ENCODE data around the gene MOK. TPM values are rescaled to one million over a fixed set of nuclear protein-coding genes. Genes with fewer than 3 reads are reported as not detected.

Gene MOK
- total RNA-seq, 4 donors from 2014 or later: 38.6 to 57.7 (median 45.2) TPM

DNA sequence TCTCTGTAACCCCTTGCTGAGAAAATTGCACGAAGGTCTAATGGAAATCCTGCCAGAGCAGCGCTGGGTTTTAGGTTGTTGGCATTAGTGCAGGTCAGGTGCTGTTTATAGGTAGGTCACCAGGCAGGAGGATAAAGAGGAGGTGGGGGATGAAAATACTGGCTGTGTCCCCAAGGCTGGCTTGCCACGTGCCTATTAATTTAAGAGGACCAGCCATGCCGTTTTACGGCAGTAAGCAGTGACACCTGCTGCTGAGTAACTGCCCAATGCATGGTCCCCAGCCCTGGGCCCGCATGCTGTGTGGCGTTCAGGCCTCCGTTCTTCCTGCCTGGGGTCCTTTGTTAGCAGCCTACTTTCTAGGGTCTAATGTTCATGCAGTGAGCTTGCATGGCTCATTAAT, 98.0 kb downstream of the MOK start:
- Histone ChIP-seq H3K4me1 (peaks cover 8 to 12% of the 10 kb centered on the region in 2 donors), H3K27ac (no peak overlapping the region), H3K4me3 (replicated peaks in 1 of 3) (no peak overlapping the region), H3K36me3 (peaks cover 13 to 14% of the 10 kb centered on the region in 2 donors), H3K27me3 (no peaks in the 10 kb centered on the region), H3K9me3 (no peaks in the 10 kb centered on the region)
- no peak for DNase-seq
- intact Hi-C loops (cut with DNase I): no loop called here
- WGBS, 2 donors: 83 to 86% methylated on average over 8 of the region's 8 CpGs
- no peak for TF ChIP-seq POLR2A (IDR thresholded peaks at IDR 0.05)
- TF ChIP-seq, protein P1, sequence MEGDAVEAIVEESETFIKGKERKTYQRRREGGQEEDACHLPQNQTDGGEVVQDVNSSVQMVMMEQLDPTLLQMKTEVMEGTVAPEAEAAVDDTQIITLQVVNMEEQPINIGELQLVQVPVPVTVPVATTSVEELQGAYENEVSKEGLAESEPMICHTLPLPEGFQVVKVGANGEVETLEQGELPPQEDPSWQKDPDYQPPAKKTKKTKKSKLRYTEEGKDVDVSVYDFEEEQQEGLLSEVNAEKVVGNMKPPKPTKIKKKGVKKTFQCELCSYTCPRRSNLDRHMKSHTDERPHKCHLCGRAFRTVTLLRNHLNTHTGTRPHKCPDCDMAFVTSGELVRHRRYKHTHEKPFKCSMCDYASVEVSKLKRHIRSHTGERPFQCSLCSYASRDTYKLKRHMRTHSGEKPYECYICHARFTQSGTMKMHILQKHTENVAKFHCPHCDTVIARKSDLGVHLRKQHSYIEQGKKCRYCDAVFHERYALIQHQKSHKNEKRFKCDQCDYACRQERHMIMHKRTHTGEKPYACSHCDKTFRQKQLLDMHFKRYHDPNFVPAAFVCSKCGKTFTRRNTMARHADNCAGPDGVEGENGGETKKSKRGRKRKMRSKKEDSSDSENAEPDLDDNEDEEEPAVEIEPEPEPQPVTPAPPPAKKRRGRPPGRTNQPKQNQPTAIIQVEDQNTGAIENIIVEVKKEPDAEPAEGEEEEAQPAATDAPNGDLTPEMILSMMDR (IDR thresholded peaks at IDR 0.05): no peak

DNA sequence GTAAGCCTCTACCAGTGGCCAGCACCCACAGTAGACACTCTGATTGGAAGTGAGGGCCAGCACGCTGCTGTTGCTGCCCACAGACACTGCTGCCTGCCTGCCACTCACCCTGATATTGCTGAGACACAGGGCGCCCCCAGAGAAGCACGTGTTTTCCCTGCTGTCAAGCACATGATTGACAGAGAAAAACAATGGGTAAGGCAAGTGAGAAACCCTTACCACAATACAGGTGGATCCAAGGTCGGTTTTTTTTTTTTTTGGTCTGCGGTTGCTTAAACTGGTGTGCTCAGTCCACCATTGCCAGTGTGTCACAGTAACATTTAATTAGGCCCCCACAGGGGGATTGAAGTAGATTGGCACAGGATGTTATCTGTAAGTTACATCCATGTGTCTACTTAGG, 99.4 kb downstream of the MOK start:
- TF ChIP-seq POLR2A (IDR thresholded peaks at IDR 0.05): no peak
- TF ChIP-seq, protein P1 (IDR thresholded peaks at IDR 0.05): no peak
- Histone ChIP-seq H3K4me1 (peaks cover 8 to 15% of the 10 kb centered on the region in 2 donors), H3K27me3 (no peaks in the 10 kb centered on the region), H3K9me3 (no peaks in the 10 kb centered on the region), H3K4me3 (replicated peaks in 1 of 3) (no peak overlapping the region), H3K36me3 (peaks cover 13 to 14% of the 10 kb centered on the region in 2 donors), H3K27ac (no peak overlapping the region)
- DNase-seq: no peak
- intact Hi-C loops (cut with DNase I): no loop called here
- 88 to 93% methylated on average over 5 of the region's 5 CpGs for WGBS, 2 donors

DNA sequence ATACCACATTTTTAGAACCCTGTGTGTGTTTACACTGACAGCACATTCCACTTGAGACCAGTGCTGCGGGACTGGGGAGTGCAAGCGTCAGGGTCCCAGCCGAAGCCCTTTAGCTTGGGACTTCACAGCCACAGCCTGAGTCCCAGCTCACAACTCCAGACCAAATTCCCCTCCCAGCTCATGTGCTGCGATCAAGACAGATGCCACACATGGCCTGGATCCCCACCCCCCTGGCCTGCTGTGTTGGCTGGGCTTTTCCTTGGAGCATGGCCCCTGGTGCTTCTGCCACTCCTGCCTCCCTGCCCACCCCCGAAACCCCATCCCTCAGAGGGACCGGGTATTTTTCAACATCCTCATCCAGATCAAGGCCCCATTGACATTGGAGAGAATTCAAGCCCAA, 101.6 kb downstream of the MOK start:
- peaks cover 0 to 5% of the 10 kb centered on the region in 2 donors for H3K4me1 ChIP-seq
- intact Hi-C loops (cut with DNase I): no loop called here
- TF ChIP-seq POLR2A (IDR thresholded peaks at IDR 0.05): no peak
- TF ChIP-seq, protein P1 (IDR thresholded peaks at IDR 0.05): no peak
- no peak overlapping the region for H3K27ac ChIP-seq
- no peak overlapping the region for H3K4me3 ChIP-seq (replicated peaks in 1 of 3)
- no peaks in the 10 kb centered on the region for H3K9me3 ChIP-seq
- no peak for DNase-seq
- 75 to 85% methylated on average over 6 of the region's 6 CpGs for WGBS, 2 donors
- H3K36me3 ChIP-seq: peaks cover 13 to 14% of the 10 kb centered on the region in 2 donors
- no peaks in the 10 kb centered on the region for H3K27me3 ChIP-seq

DNA sequence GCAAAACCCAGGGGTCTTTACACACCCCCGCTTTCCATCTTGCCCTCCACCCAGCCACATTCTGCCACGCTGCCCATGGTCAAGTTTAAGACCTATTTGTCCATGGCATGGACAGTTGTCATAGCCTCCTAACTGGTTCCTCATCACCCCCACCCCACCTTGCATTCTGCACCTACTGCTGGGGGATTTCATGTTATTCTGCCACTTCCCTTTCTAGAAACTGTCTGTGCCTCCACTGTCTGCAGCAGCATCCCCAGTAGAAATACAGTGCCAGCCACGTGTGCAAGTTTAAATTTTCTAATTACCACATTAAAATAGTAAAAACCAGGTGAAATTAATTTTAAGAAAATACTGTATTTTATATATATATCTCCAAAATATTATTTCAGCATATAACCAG, 102.0 kb downstream of the MOK start:
- DNase-seq: no peak
- no peaks in the 10 kb centered on the region for H3K9me3 ChIP-seq
- intact Hi-C loops (cut with DNase I): no loop called here
- H3K4me3 ChIP-seq (replicated peaks in 1 of 3): no peak overlapping the region
- peaks cover 10 to 14% of the 10 kb centered on the region in 2 donors for H3K36me3 ChIP-seq
- no peak overlapping the region for H3K27ac ChIP-seq
- WGBS, 2 donors: 91% methylated on average over 3 of the region's 3 CpGs
- H3K4me1 ChIP-seq: peaks cover 0 to 5% of the 10 kb centered on the region in 2 donors
- no peak for TF ChIP-seq POLR2A (IDR thresholded peaks at IDR 0.05)
- TF ChIP-seq, protein P1 (IDR thresholded peaks at IDR 0.05): no peak
- H3K27me3 ChIP-seq: no peaks in the 10 kb centered on the region

DNA sequence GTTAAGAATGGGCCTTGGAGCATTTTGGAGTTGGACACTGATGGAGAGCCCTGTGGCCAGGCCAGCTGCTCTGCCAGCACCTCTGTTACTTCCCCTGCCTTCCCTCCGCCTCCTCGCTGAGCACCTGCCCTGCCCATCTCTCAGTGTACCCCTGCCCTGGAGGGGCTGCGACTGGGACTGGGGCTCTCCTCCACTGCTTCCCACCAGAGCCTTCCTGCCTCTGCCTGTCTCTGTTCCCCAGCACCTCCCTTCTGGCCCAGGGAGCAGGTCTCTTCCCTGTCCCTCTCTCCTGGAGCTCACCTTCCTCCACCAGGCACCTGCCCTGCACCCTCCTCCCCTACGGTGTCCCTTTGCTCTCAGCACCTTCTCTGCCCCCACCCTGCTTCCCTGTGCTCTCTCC, 103.2 kb downstream of the MOK start:
- Histone ChIP-seq H3K9me3 (no peaks in the 10 kb centered on the region), H3K4me1 (peaks cover 0 to 5% of the 10 kb centered on the region in 2 donors), H3K36me3 (peaks cover 13 to 14% of the 10 kb centered on the region in 2 donors), H3K27ac (no peak overlapping the region), H3K27me3 (no peaks in the 10 kb centered on the region), H3K4me3 (replicated peaks in 1 of 3) (no peak overlapping the region)
- DNase-seq: no peak
- TF ChIP-seq, protein P1 (IDR thresholded peaks at IDR 0.05): no peak
- TF ChIP-seq POLR2A (IDR thresholded peaks at IDR 0.05): no peak
- 74 to 79% methylated on average over 4 of the region's 4 CpGs for WGBS, 2 donors
- intact Hi-C loops (cut with DNase I): no loop called here
